ENCODE data around the gene NACA2. TPM values are rescaled to one million over a fixed set of nuclear protein-coding genes. Genes with fewer than 3 reads are reported as not detected.
A peak's percentile ranks its signal among the peaks of the same experiment; 100 is the strongest.

The NACA2 gene
- total RNA-seq, 1 experiment from 2014 or later, result not detected

DNA sequence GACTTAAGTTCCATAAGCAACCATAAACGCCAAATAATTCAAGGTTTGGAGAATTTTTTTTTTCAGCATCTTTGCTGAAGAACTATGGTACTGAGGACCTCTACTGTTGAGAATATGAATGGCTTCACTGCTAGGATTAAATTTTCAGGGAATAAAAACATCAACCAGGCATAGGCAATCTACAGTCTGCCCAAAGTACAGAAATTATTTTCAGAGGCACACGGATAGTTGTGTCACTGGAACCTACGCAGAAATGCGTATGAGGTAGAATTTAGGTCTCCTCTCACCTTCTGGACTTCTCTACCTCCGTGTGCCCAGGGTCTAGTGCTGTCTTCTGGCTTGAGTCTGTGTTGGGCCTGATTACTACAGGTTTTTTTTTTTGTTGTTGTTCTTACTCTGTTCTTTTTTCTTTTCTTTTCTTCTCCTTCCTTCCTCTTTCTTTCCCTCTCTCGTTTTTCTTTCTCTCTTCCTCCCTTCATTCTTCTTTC, 39.7 kb downstream of the NACA2 start:
- DNase-seq (ENCODE audit: low spot score), result peak; percentile 71

DNA sequence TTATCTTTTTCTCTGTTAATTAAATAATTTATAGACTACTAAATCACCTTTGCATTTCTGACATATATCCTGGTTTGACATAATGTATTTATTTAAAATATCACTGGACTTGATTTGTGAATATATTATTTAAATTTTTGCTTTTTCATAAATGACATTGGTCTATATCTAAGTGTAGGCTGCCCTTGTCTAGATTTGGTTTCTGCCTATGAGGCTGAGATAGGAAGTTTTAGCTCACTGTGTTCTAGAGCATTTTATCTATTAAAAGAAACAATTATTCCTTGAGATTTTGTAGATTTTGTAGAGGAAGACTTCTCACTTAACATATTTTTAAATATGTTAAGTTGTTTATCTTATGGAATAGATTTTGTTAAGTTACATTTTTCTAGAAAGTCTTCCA, 43.9 kb downstream of the NACA2 start:
- no peak for DNase-seq (ENCODE audit: low spot score)

DNA sequence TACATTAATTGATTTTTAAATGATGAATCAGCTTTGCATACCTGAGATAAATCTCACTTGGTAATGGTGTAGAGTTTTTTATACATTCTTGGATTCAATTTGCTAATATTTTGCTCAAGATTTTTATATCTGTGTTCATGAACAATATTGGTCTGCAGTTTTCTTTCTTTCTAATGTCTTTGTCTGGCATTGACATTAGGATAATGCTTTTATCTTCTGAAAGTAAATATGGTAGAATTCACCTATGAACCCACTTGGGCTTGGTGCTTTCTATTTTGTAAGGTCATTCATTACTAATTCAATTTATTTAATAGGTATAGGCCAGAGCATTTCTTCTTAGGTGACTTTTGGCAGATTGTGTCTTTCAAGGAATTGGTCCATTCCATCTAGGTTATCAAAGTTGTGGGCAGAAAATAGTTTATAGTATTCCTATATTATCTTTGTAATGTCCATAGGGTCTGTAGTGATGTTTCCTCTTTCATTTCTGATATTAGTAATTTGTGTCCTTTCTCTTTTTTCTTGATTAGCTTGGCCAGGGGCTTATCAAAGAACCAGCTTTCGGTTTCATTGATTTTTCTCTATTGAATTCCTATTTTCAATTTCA, 45.6 kb downstream of the NACA2 start:
- no peak for DNase-seq (ENCODE audit: low spot score)

DNA sequence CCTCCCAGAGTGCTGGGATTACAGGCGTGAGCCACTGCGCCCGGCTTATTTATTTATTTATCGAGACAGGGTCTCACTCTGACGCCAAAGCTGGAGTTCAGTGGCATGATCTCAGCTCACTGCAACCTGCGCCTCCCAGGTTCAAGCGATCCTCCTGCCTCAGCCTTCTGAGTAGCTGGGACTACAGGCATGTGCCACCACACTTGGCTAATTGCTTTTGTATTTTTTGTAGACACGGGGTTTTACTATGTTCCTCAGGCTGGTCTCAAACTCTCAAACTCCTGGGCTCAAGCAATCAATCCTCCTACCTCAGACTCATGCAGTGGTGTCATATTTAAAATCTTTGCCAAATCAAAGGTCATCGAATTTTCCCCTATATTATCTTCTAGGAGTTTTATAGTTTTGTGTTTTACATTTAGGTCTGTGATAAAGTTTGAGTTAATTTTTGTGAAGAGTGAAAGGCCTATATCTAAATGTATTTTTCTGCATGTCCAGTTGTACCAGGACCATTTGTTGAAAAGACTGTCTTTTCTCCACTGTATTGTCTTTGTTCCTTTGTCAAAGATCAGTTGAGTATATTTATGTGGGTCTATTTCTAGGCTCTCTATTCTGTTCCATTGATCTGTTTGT, 47.1 kb downstream of the NACA2 start:
- DNase-seq (ENCODE audit: low spot score), result no peak

DNA sequence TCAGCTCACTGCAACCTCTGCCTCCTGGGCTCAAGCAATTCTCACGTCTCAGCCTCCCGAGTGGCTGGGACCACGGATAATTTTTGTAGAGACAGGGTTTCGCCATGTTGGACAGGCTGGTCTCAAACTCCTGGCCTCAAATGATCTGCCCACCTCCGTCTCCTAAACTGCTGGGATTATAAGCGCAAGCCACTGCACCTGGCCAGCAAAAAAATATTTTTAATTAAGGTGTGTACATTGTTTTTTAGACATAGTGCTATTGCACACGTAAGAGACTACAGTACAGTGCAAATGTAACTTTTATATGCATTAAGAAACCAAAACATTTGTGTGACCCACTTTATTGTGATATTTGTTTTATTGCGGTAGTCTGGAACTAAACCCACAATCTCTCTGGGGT, 49.0 kb downstream of the NACA2 start:
- DNase-seq (ENCODE audit: low spot score), result no peak

DNA sequence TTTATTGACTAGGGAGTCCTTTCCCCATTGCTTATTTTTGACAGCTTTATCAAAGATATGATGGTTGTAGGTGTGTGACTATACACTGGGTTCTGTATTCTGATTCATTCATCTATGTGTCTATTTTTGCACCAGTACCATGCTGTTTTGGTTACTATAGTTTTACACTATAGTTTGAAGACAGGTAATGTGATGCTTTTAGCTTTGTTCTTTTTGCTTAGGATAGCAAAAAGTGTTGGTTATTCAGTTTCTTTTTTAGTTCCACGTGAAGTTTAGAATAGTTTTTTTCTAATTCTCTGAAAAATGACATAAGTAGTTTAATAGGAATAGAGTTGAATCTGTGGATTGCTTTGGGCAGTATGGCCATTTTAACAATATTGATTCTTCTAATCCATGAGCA, 50.1 kb downstream of the NACA2 start:
- no peak for DNase-seq (ENCODE audit: low spot score)

Other genes starting within 250 kb of the NACA2 start
- gene TBX2, start 191.4 kb downstream of the NACA2 start, total RNA-seq (2014; rRNA removed; shearing (Covaris generic)), result 0.08 TPM in 1 of 2 replicates, not detected in the other
- not detected in 2 replicates for gene TBX4, start 138.8 kb downstream of the NACA2 start, total RNA-seq (2014; rRNA removed; shearing (Covaris generic))

All from HT-29 (cell line).